ENCODE data around the gene C3.

GRCh38 chr19:6719992-6720368 lies 470 bp downstream of the C3 start:
- no peak for TF ChIP-seq CTCF (IDR thresholded peaks at IDR 0.05; ENCODE audit: poor library complexity)
- TF ChIP-seq EZH2 (IDR thresholded peaks at IDR 0.05; ENCODE audit: borderline replicate concordance): no peak
- TF ChIP-seq EZH2phosphoT487 (IDR thresholded peaks at IDR 0.05; ENCODE audit: low read depth, severe bottlenecking, unreplicated experiment): no peak

Data from hepatocyte (in vitro differentiated cells).